Fibroblast of villous mesenchyme (primary cell): ENCODE results near the gene SBF2. TPM values are rescaled to one million over a fixed set of nuclear protein-coding genes. Genes with fewer than 3 reads are reported as not detected.

Source experiments
- DNase-seq: peaks from one replicate; pipeline ENCODE4 v3.0.0-alpha.2; 2010; ENCODE audit warnings: low read depth
- H3K4me3 ChIP-seq: 2 replicates; pipeline ENCODE4 v1.5.1; 2011; ENCODE audit warnings: low read depth, mild to moderate bottlenecking, low read length
- CTCF ChIP-seq: IDR thresholded peaks from 2 replicates; pipeline ENCODE4 v1.5.1; 2012; ENCODE audit warnings: low read depth, mild to moderate bottlenecking, low read length; ENCODE audit not compliant: insufficient read depth
- total RNA-seq: library from RNA; depleted of rRNA; stranded (reverse); fragments of >200 nt; gene quantifications from 2 replicates; pipeline ENCODE4 v1.2.3, GENCODE V29; 2012

Gene SBF2
- total RNA-seq, 1 donor: 35.0 TPM

GRCh38 chr11:10114593-10115404 is 179.2 kb downstream of the SBF2 start:
- H3K4me3 ChIP-seq: no peak overlapping the region
- no peak for TF ChIP-seq CTCF
- DNase-seq: peak; percentile 53

- no peak for TF ChIP-seq CTCF
- DNase-seq: no peak
- no peak overlapping the region for H3K4me3 ChIP-seq
Observed at GRCh38 chr11:10113852-10114251, 180.2 kb downstream of the SBF2 start.

- DNase-seq: peak; percentile 85
- no peak for TF ChIP-seq CTCF
- H3K4me3 ChIP-seq: no peak overlapping the region
Observed at GRCh38 chr11:10109806-10110205, 184.2 kb downstream of the SBF2 start.

GRCh38 chr11:10108915-10109680 is 184.9 kb downstream of the SBF2 start:
- no peak for TF ChIP-seq CTCF
- no peak overlapping the region for H3K4me3 ChIP-seq
- peak; percentile 50 for DNase-seq

- no peak for DNase-seq
- no peak overlapping the region for H3K4me3 ChIP-seq
- no peak for TF ChIP-seq CTCF
Observed at GRCh38 chr11:10107497-10107896, 186.5 kb downstream of the SBF2 start.

GRCh38 chr11:10097615-10098014 is 196.4 kb downstream of the SBF2 start:
- H3K4me3 ChIP-seq: no peak overlapping the region
- no peak for TF ChIP-seq CTCF
- no peak for DNase-seq

- TF ChIP-seq CTCF: no peak
- DNase-seq: no peak
- H3K4me3 ChIP-seq: no peak overlapping the region
Observed at GRCh38 chr11:10096987-10097386, 197.0 kb downstream of the SBF2 start.
